RWPE1 (cell line): Measurements from ENCODE around the gene DAAM2.

ENCODE experiments used
- CTCF ChIA-PET: fragments of 350-600 bp; sonication (Branson Sonifier 250); formaldehyde crosslinking; extraction: SDS; loops from one replicate; lab custom pipeline; 2021; lab: Yijun Ruan, JAX
- POLR2A ChIA-PET: fragments of 400-600 bp; formaldehyde crosslinking; extraction: SDS; loops from one replicate; lab custom pipeline; 2020; ENCODE audit warnings: antibody characterized with exemption; ENCODE audit not compliant: low non-redundant PET; lab: Yijun Ruan, JAX
- DNase-seq: peaks from one replicate; pipeline ENCODE4 v3.0.0; 2012; ENCODE audit warnings: low spot score
- H3K27ac ChIP-seq: fragments of 450-650 bp; 2 replicates; pipeline ENCODE4 v1.5.1; 2017
- TF ChIP-seq, protein P1 (sequence below): fragments of 450-650 bp; conservative IDR thresholded peaks from 2 replicates; pipeline ENCODE4 v1.5.1; 2017; ENCODE audit warnings: low read depth, mild to moderate bottlenecking

Gene DAAM2

DNA sequence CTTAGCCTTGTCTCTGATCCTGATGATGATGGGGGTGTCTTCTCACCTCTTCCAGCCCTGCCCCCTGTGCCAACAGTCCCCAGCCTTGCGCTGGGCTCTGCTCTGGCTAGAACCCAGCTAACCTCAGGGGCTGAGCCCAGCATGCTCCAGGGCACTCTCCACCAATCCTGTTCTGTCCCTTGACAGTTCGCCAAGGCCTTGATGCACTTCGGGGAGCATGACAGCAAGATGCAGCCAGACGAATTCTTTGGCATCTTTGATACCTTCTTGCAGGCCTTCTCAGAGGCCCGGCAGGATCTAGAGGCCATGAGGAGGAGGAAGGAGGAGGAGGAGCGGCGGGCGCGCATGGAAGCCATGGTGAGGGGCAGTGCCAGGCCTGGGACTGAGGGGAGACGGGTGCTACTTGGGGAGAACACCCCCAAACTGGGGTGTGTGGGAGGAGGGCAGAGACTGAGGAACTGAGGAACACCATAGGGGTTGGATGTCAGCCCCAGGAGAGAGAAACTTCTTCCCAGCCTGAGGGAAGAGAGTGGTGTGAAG lies 109.0 kb downstream of the DAAM2 start:
- ChIA-PET POLR2A (no interaction called here), CTCF (interaction anchor here (0.6 kb wide), 1 partner anchor 599 kb away, joined by 3 read pairs; no protein-coding TSS in a partner anchor)
- TF ChIP-seq, protein P1, sequence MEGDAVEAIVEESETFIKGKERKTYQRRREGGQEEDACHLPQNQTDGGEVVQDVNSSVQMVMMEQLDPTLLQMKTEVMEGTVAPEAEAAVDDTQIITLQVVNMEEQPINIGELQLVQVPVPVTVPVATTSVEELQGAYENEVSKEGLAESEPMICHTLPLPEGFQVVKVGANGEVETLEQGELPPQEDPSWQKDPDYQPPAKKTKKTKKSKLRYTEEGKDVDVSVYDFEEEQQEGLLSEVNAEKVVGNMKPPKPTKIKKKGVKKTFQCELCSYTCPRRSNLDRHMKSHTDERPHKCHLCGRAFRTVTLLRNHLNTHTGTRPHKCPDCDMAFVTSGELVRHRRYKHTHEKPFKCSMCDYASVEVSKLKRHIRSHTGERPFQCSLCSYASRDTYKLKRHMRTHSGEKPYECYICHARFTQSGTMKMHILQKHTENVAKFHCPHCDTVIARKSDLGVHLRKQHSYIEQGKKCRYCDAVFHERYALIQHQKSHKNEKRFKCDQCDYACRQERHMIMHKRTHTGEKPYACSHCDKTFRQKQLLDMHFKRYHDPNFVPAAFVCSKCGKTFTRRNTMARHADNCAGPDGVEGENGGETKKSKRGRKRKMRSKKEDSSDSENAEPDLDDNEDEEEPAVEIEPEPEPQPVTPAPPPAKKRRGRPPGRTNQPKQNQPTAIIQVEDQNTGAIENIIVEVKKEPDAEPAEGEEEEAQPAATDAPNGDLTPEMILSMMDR, result no peak
- no peak for DNase-seq
- H3K27ac ChIP-seq, result no peak overlapping the region

DNA sequence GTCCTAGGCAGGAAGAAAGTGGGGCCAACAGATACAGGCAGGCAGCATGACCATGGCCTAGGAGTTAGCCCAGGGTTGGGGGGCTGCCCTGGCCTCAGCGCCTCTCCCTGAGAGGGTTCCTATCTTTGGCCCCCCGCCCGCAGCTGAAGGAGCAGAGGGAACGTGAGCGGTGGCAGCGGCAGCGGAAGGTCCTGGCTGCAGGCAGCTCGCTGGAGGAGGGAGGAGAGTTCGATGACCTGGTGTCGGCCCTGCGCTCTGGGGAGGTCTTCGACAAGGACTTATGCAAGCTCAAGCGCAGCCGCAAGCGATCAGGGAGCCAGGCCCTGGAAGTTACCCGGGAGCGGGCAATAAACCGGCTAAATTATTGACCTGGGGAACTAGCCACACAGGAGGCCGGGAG lies 109.5 kb downstream of the DAAM2 start:
- ChIA-PET POLR2A (no interaction called here), CTCF (interaction anchor here (0.6 kb wide), 1 partner anchor 599 kb away, joined by 3 read pairs; no protein-coding TSS in a partner anchor)
- TF ChIP-seq, protein P1, result no peak
- no peak overlapping the region for H3K27ac ChIP-seq
- DNase-seq, result no peak

DNA sequence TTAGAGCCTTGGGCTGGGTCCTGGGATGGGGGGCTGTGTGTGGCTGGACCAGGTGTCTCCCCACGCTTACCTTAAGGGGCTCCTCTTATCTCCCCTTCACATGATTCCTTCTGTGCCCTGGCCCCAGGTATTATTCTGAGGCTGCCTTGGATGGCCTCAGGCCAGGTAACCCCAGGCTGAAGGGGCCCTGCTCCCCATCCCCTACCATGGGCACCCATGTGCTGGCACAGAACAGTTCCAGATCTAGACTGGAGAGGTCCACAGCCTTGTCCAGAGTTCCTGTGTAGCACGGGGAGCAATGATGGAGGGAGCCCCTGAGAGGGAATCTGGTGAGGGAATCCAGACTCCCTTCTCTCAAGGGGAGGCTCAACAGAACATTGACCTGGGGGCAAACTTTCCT lies 110.0 kb downstream of the DAAM2 start:
- TF ChIP-seq, protein P1, result no peak
- POLR2A ChIA-PET, result no interaction called here
- no peak for DNase-seq
- CTCF ChIA-PET, result no interaction called here
- no peak overlapping the region for H3K27ac ChIP-seq

DNA sequence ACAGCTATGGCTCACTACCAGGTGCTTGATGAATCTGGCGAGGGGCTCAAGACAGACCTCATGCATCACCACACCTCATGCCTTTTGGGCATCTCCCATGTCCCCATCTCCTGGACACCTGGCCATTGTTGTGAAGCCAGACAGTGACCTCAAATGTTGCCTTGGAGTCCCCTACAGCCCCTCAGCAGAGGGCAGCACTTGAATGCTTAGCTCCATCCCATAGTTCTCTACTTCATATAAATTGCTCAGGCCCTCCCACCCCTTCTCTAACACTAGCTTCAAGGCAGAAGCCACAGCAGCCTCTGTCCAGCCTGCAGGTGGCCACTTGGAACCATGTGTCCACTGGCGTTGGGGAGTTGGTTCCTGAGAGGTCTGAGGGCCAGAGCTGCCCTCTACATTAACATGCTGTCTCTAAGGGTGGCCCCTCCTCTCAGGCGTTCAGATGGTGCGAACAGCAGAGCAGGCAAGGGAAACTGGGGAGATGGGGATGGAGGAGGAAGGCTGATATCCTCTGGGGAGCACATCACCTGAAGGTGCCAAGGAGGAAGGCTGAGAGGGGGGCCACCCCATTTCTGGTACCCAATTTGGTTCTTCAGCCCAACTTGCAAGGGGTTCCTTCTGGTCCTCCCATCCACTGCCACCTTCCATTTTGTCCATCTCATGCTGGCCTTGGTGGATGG lies 110.8 kb downstream of the DAAM2 start:
- no peak for DNase-seq
- TF ChIP-seq, protein P1, result no peak
- ChIA-PET POLR2A (no interaction called here), CTCF (no interaction called here)
- no peak overlapping the region for H3K27ac ChIP-seq

DNA sequence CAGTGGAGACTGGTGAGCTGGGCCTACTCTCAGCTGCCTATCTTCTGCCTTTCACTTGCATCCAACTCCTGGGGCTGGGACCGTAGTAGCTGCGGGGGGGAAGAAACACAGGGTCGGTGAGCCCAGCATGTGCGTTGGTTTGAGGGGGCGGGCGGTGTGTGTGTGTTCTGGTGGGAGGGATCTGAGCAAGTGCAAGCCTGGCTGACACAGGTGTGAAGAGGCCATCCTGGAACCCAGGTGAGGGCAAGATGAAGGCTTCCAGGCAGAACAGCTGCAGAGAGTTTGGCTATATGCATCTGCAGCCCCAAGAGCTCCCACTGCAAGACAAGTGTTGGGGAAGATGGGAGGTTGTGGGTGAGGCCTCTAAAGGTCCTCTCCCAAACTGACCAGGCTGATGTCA lies 111.5 kb downstream of the DAAM2 start:
- ChIA-PET POLR2A (no interaction called here), CTCF (no interaction called here)
- H3K27ac ChIP-seq, result no peak overlapping the region
- TF ChIP-seq, protein P1, result no peak
- no peak for DNase-seq

DNA sequence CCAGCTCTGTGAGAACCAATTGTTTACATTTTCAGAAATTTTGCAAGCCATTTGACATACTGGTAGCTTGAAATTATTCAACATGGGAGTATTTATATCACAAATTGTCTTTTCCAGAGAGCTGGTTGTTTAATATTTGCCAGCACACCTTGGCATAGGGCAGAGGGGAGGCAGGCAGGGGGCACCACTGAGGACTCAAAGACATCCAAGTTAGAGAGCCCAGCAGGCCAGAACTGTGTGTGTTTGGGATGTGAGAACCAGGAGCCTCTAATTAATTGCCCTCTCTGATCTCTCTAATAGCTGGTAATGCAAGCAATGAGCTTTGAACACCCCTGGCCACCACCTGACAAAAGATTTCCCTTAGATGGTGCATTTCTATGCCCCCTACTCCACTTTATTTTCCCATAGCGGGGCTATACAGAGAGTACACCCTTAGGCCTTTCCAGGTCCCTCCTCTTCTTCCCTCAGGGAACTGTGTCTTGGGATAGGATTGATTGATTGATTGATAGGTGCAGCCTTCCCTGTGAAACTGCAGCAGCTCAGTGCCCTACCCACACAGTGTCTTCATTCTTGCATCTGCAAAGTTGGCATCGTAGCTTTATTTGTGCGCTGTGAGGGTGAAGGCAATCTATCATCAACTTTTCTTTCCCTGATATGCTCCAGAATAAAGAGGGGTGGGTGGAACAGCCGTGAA lies 112.9 kb downstream of the DAAM2 start:
- ChIA-PET POLR2A (no interaction called here), CTCF (no interaction called here)
- DNase-seq, result no peak
- no peak overlapping the region for H3K27ac ChIP-seq
- TF ChIP-seq, protein P1, result no peak
